RWPE2 (cell line): ENCODE measurements around the gene RFNG.

Experiments used
- ATAC-seq: fragments of 200-7000 bp; cut with Tn5 transposase; 3 replicates; pipeline ENCODE4 v1.9.1; 2021; ENCODE audit warnings: low read depth
- DNase-seq: peaks from one replicate; pipeline ENCODE4 v3.0.0-alpha.2; 2020; ENCODE audit warnings: low spot score
- H3K27ac ChIP-seq: fragments of 450-650 bp; 2 replicates; pipeline ENCODE4 v1.5.1; 2017; ENCODE audit warnings: mild to moderate bottlenecking; ENCODE audit not compliant: poor library complexity, severe bottlenecking
- H3K27me3 ChIP-seq: fragments of 250-450 bp; sonication (Bioruptor Pico); 2 replicates; pipeline ENCODE4 v1.5.1; 2021; ENCODE audit warnings: mild to moderate bottlenecking, moderate library complexity; ENCODE audit not compliant: insufficient read depth, poor library complexity, severe bottlenecking
- H3K36me3 ChIP-seq: fragments of 250-450 bp; sonication (Bioruptor Pico); 2 replicates; pipeline ENCODE4 v1.5.1; 2020; ENCODE audit warnings: low read depth, mild to moderate bottlenecking, moderate library complexity
- H3K4me1 ChIP-seq: fragments of 250-450 bp; sonication (Bioruptor Pico); 2 replicates; pipeline ENCODE4 v1.5.1; 2021; ENCODE audit warnings: mild to moderate bottlenecking, moderate library complexity; ENCODE audit not compliant: insufficient read depth, poor library complexity, severe bottlenecking
- H3K4me3 ChIP-seq: fragments of 250-450 bp; sonication (Bioruptor Pico); 2 replicates; pipeline ENCODE4 v1.5.1; 2021; ENCODE audit warnings: mild to moderate bottlenecking, moderate library complexity; ENCODE audit not compliant: severe bottlenecking
- H3K9me3 ChIP-seq: fragments of 250-450 bp; sonication (Bioruptor Pico); 2 replicates; pipeline ENCODE4 v1.5.1; 2021; ENCODE audit warnings: mild to moderate bottlenecking, moderate library complexity; ENCODE audit not compliant: severe bottlenecking
- CTCF ChIP-seq: fragments of 450-650 bp; IDR thresholded peaks from one replicate; pipeline ENCODE4 v1.5.1; 2017; ENCODE audit warnings: mild to moderate bottlenecking, moderate library complexity; ENCODE audit not compliant: poor library complexity, severe bottlenecking

The RFNG gene

GRCh38 chr17:81998691-81999438 is 52.7 kb downstream of the RFNG start:
- ATAC-seq: no peak
- H3K36me3 ChIP-seq: peaks cover 7% of the 10 kb centered on the region; the same call in 1 of the 2 replicates
- H3K9me3 ChIP-seq: no peaks in the 10 kb centered on the region
- H3K4me3 ChIP-seq: no peak overlapping the region
- H3K4me1 ChIP-seq: peaks cover 9% of the 10 kb centered on the region
- H3K27me3 ChIP-seq: no peaks in the 10 kb centered on the region
- H3K27ac ChIP-seq: no peak overlapping the region
- no peak for DNase-seq
- no peak for TF ChIP-seq CTCF

- H3K27ac ChIP-seq: no peak overlapping the region
- DNase-seq: no peak
Observed at GRCh38 chr17:81998212-81998611, 53.4 kb downstream of the RFNG start.

More at GRCh38 chr17:81998212-81998611, 53.4 kb downstream of the RFNG start:
- no peaks in the 10 kb centered on the region for H3K9me3 ChIP-seq
- no peak for ATAC-seq
- no peak overlapping the region for H3K4me3 ChIP-seq
- H3K4me1 ChIP-seq: peaks cover 4% of the 10 kb centered on the region
- H3K27me3 ChIP-seq: no peaks in the 10 kb centered on the region
- no peak for TF ChIP-seq CTCF
- peaks cover 7% of the 10 kb centered on the region; the same call in 1 of the 2 replicates for H3K36me3 ChIP-seq
